ENCODE data around the gene KRT72. TPM values are rescaled to one million over a fixed set of nuclear protein-coding genes. Genes with fewer than 3 reads are reported as not detected.

KRT72 gene
- total and polyA plus RNA-seq, 4 donors, result not detected

DNA sequence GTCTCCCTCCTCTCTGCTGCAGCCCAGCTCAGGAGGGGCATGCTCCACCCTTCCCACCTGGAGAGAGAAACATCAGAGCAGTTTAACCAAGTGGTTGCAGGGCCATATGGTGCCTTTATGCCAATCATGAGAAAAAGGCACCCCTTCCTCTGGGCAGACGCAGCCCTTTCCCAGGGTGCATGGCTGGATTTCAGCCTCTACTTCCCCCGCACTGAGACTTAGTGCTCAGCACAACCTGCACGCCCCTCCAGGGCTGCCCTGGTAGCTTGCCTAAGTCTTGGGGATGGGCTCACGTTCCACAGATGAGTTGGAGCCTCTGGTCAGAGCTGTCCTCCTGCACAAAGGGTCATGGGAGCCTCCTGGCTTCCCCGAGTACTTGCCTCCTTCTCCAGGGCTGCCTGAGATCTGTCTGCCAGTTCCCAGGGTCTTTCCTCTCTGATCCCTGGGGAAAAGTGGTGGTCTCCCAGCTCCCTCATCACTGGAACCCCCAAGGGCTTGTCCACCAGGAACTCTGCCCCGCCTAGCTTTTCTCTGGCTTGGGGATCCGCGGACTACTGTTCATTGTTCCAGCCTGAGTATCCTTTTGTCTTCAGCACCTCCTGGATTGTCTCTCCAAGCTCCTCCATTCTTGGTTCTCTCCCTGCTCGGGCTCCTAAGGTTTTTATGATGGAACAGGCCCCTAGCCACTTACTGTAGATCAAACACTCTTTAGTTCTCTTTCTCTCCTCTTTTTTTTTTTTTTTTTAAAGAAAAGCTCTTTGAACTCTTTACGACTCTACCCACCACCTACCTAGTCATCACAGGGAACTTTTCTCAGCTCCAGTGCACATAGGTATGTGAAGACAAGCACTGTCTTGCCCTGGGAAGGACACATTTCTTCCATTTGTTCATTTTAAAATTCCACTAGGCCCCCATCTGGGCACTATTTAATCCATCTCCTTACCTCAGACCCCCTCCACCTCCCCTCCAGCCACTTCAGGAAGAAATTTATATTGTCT lies 21.5 kb downstream of the KRT72 start:
- Histone ChIP-seq H3K36me3 (ENCODE audit: control insufficient read depth in 4 of 4, insufficient read depth in 3 of 4, low read depth in 1 of 4, low read length in 3 of 4) (no peaks in the 10 kb centered on the region), H3K9me3 (ENCODE audit: control insufficient read depth in 4 of 4, low read length in 3 of 4) (no peaks in the 10 kb centered on the region), H3K27ac (ENCODE audit: low read depth in 1 of 2, low read length in 2 of 2) (no peak overlapping the region), H3K9ac (ENCODE audit: low read depth in 1 of 2, low read length in 2 of 2) (no peak overlapping the region), H3K4me3 (ENCODE audit: low read depth in 1 of 3, low read length in 3 of 3) (no peak overlapping the region), H3K27me3 (ENCODE audit: control insufficient read depth in 4 of 4, insufficient read depth in 4 of 4, low read length in 3 of 4) (no peaks in the 10 kb centered on the region), H3K4me1 (ENCODE audit: control insufficient read depth in 4 of 4, insufficient read depth in 4 of 4, low read length in 3 of 4) (peaks cover 0 to 11% (median 4%) of the 10 kb centered on the region in 4 donors)
- TF ChIP-seq, protein P1, sequence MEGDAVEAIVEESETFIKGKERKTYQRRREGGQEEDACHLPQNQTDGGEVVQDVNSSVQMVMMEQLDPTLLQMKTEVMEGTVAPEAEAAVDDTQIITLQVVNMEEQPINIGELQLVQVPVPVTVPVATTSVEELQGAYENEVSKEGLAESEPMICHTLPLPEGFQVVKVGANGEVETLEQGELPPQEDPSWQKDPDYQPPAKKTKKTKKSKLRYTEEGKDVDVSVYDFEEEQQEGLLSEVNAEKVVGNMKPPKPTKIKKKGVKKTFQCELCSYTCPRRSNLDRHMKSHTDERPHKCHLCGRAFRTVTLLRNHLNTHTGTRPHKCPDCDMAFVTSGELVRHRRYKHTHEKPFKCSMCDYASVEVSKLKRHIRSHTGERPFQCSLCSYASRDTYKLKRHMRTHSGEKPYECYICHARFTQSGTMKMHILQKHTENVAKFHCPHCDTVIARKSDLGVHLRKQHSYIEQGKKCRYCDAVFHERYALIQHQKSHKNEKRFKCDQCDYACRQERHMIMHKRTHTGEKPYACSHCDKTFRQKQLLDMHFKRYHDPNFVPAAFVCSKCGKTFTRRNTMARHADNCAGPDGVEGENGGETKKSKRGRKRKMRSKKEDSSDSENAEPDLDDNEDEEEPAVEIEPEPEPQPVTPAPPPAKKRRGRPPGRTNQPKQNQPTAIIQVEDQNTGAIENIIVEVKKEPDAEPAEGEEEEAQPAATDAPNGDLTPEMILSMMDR (IDR thresholded peaks at IDR 0.05; ENCODE audit: low read depth, low read length, missing input control), result no peak
- TF ChIP-seq FOXA1 (IDR thresholded peaks at IDR 0.05) (no peak), RXRA (IDR thresholded peaks at IDR 0.05) (no peak), SP1 (IDR thresholded peaks at IDR 0.05) (no peak)
- no peak for DNase-seq (ENCODE audit: low spot score)
- 81% methylated on average over 10 of the region's 10 CpGs for WGBS

GRCh38 chr12:52578469-52578868 lies 22.8 kb downstream of the KRT72 start:
- Histone ChIP-seq H3K27me3 (ENCODE audit: control insufficient read depth in 4 of 4, insufficient read depth in 4 of 4, low read length in 3 of 4) (no peaks in the 10 kb centered on the region), H3K9ac (ENCODE audit: low read depth in 1 of 2, low read length in 2 of 2) (no peak overlapping the region), H3K27ac (ENCODE audit: low read depth in 1 of 2, low read length in 2 of 2) (no peak overlapping the region), H3K4me3 (ENCODE audit: low read depth in 1 of 3, low read length in 3 of 3) (no peak overlapping the region), H3K9me3 (ENCODE audit: control insufficient read depth in 4 of 4, low read length in 3 of 4) (no peaks in the 10 kb centered on the region), H3K36me3 (ENCODE audit: control insufficient read depth in 4 of 4, insufficient read depth in 3 of 4, low read depth in 1 of 4, low read length in 3 of 4) (no peaks in the 10 kb centered on the region), H3K4me1 (ENCODE audit: control insufficient read depth in 4 of 4, insufficient read depth in 4 of 4, low read length in 3 of 4) (peaks cover 0 to 6% (median 3%) of the 10 kb centered on the region in 4 donors)
- no peak for DNase-seq (ENCODE audit: low spot score)
- WGBS, result 88% methylated on average over 3 of the region's 3 CpGs
- TF ChIP-seq YY1 (IDR thresholded peaks at IDR 0.05), result no peak
- no peak for TF ChIP-seq JUND (IDR thresholded peaks at IDR 0.05)
- no peak for TF ChIP-seq GABPA (IDR thresholded peaks at IDR 0.05 in 1 of 2, conservative IDR thresholded peaks at IDR 0.05 in 1 of 2)
- TF ChIP-seq TAF1 (conservative IDR thresholded peaks at IDR 0.05), result no peak
- no peak for TF ChIP-seq NR2F2 (IDR thresholded peaks at IDR 0.05)
- no peak for TF ChIP-seq HNF4G (IDR thresholded peaks at IDR 0.05)
- TF ChIP-seq SP1 (IDR thresholded peaks at IDR 0.05), result no peak
- TF ChIP-seq RAD21 (IDR thresholded peaks at IDR 0.05), result no peak
- TF ChIP-seq REST (IDR thresholded peaks at IDR 0.05), result no peak
- no peak for TF ChIP-seq RXRA (IDR thresholded peaks at IDR 0.05)
- TF ChIP-seq HNF4A (conservative IDR thresholded peaks at IDR 0.05), result no peak

Measured in liver (tissue), 9 donors.